Osteoblast (primary cell): ENCODE results near the gene SLC29A1. TPM values are rescaled to one million over a fixed set of nuclear protein-coding genes. Genes with fewer than 3 reads are reported as not detected.

Source experiments
- DNase-seq: peaks from one replicate; pipeline ENCODE4 v3.0.0; 2011; ENCODE audit warnings: low spot score, mixed read lengths; ENCODE audit not compliant: insufficient read length; ENCODE audit errors: missing footprints
- H2AFZ ChIP-seq: 2 replicates; pipeline ENCODE4 v1.6.0; 2011; ENCODE audit warnings: mild to moderate bottlenecking, low read length
- H3K27ac ChIP-seq: 2 replicates; pipeline ENCODE4 v1.5.1; 2011; ENCODE audit warnings: mild to moderate bottlenecking, low read depth, low read length, moderate library complexity
- H3K27me3 ChIP-seq: 2 replicates; pipeline ENCODE4 v1.6.0; 2012; ENCODE audit warnings: mild to moderate bottlenecking, control low read depth, inconsistent platforms, low read length, moderate library complexity; ENCODE audit not compliant: insufficient read depth
- H3K36me3 ChIP-seq: 2 replicates; pipeline ENCODE4 v1.5.1; 2011; ENCODE audit warnings: mild to moderate bottlenecking, low read length, control low read depth, moderate library complexity; ENCODE audit not compliant: insufficient read depth
- H3K4me1 ChIP-seq: 2 replicates; pipeline ENCODE4 v1.5.1; 2011; ENCODE audit warnings: mild to moderate bottlenecking, low read length, control low read depth, moderate library complexity; ENCODE audit not compliant: insufficient read depth
- H3K4me2 ChIP-seq: 2 replicates; pipeline ENCODE4 v1.6.0; 2011; ENCODE audit warnings: mild to moderate bottlenecking, low read length; ENCODE audit not compliant: insufficient read depth
- H3K4me3 ChIP-seq: fragments of 200-600 bp; sonication (generic); 3 replicates; pipeline ENCODE4 v1.5.1; 2012; ENCODE audit warnings: mild to moderate bottlenecking, low read length, inconsistent platforms; ENCODE audit not compliant: insufficient read depth
- H3K79me2 ChIP-seq: 2 replicates; pipeline ENCODE4 v1.6.0; 2012; ENCODE audit warnings: mild to moderate bottlenecking, low read length, control low read depth, inconsistent platforms; ENCODE audit not compliant: insufficient read depth
- H3K9me3 ChIP-seq: 2 replicates; pipeline ENCODE4 v1.5.1; 2011; ENCODE audit warnings: low read depth, low read length, control low read depth
- H4K20me1 ChIP-seq: 2 replicates; pipeline ENCODE4 v1.6.0; 2012; ENCODE audit warnings: mild to moderate bottlenecking, low read length, control low read depth; ENCODE audit not compliant: insufficient read depth
- total RNA-seq: library from RNA; depleted of rRNA; stranded (reverse); fragments of >200 nt; gene quantifications from 2 replicates; pipeline ENCODE4 v1.2.3, GENCODE V29; 2012
- TF ChIP-seq, protein P1 (sequence below): IDR thresholded peaks from 2 replicates; pipeline ENCODE4 v1.5.1; 2011; ENCODE audit warnings: mild to moderate bottlenecking, low read depth, low read length, moderate library complexity; ENCODE audit errors: extremely low read depth

The SLC29A1 gene
- total RNA-seq, 1 donor = 8.0 TPM

DNA sequence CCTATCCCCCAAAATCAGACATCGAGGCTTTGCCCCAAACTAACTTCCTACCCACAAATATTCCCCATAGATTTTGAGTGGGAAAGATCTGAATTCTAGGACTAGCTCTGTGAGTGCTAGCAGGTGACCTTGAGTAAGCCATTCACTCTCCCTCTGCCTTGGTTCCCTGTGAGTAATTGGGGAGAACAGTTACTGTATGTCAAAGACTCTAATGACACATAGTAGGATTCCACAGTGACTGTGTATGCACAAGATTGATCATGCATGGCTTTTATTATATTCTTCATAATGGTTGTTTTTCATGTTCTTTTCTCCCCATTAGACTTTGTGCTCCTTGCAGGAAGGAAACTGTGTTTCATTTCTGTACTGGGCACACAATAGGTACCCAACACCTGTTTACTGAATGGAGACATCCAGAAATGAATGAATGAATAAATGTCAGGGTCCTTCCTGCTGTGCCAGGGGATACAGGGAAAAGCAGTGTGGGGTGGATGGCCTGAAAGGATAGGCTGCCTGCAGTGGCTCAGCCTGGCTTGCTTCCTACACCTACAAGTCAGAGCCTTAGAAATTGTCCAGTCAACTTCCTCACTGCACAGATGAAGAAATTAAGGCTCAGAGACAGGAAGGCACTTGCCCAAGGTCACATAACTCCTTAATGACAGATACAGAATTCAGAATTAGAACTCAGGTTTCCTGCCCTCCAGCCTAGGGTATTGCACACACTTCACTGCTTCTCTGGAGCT, 46.0 kb downstream of the SLC29A1 start:
- H3K27me3 ChIP-seq = peaks cover 43% of the 10 kb centered on the region
- H4K20me1 ChIP-seq = peaks cover 3% of the 10 kb centered on the region
- H3K4me1 ChIP-seq = peaks cover 7% of the 10 kb centered on the region
- TF ChIP-seq, protein P1, sequence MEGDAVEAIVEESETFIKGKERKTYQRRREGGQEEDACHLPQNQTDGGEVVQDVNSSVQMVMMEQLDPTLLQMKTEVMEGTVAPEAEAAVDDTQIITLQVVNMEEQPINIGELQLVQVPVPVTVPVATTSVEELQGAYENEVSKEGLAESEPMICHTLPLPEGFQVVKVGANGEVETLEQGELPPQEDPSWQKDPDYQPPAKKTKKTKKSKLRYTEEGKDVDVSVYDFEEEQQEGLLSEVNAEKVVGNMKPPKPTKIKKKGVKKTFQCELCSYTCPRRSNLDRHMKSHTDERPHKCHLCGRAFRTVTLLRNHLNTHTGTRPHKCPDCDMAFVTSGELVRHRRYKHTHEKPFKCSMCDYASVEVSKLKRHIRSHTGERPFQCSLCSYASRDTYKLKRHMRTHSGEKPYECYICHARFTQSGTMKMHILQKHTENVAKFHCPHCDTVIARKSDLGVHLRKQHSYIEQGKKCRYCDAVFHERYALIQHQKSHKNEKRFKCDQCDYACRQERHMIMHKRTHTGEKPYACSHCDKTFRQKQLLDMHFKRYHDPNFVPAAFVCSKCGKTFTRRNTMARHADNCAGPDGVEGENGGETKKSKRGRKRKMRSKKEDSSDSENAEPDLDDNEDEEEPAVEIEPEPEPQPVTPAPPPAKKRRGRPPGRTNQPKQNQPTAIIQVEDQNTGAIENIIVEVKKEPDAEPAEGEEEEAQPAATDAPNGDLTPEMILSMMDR = no peak
- H3K4me2 ChIP-seq = no peak overlapping the region
- peak; percentile 82 for DNase-seq
- H3K9me3 ChIP-seq = no peaks in the 10 kb centered on the region
- H2AFZ ChIP-seq = no peak overlapping the region
- no peak overlapping the region for H3K27ac ChIP-seq
- H3K36me3 ChIP-seq = no peaks in the 10 kb centered on the region
- H3K79me2 ChIP-seq = peaks cover 2% of the 10 kb centered on the region
- H3K4me3 ChIP-seq = no peak overlapping the region

DNA sequence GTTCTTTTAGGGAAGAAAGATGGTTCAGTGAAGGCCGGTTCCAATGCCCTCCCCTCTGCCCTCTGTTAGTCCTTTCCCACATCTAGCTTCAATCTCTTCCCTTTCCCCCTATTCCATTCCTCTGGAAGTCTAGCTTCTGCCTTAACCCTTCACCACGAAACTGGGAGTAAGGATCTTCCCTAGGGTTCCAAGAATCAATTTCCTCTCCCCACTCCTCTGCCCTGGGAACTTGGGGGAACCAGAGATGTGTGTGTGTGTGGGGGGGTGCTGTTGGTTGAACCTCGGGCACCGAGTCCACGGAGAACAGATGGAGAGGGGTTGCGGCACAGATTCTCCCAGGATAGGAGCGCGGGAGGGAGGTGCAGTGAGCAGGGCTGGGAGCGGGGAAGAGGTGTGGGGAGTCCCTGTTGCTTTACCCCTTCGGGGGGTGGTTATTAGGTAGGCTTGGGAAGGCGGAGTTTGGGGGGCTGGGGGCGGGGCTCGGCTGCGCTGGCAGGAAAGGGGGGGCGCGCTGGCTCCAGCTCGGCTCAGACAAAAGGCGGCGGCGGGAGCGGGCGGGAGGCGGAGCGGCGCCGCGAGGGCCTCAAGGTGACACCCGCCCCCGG, 46.6 kb downstream of the SLC29A1 start, which contains the start of gene TMEM151B:
Gene TMEM151B (plus strand): TSS at position 530 of the 605 bp plus-strand sequence. CDS start 293 bp downstream, outside the sequence.
- Histone ChIP-seq H4K20me1 (no peaks in the 10 kb centered on the region), H3K36me3 (no peaks in the 10 kb centered on the region), H3K27ac (no peak within 1 kb of the TSS), H3K4me1 (peaks cover under 1% of the 10 kb centered on the region), H3K4me2 (no peak within 1 kb of the TSS), H3K79me2 (no peaks in the 10 kb centered on the region), H2AFZ (no peak within 1 kb of the TSS), H3K27me3 (peaks cover 45% of the 10 kb centered on the region), H3K4me3 (no peak within 1 kb of the TSS), H3K9me3 (no peaks in the 10 kb centered on the region)
- DNase-seq = peak; percentile 82
- TF ChIP-seq, protein P1 = no peak

DNA sequence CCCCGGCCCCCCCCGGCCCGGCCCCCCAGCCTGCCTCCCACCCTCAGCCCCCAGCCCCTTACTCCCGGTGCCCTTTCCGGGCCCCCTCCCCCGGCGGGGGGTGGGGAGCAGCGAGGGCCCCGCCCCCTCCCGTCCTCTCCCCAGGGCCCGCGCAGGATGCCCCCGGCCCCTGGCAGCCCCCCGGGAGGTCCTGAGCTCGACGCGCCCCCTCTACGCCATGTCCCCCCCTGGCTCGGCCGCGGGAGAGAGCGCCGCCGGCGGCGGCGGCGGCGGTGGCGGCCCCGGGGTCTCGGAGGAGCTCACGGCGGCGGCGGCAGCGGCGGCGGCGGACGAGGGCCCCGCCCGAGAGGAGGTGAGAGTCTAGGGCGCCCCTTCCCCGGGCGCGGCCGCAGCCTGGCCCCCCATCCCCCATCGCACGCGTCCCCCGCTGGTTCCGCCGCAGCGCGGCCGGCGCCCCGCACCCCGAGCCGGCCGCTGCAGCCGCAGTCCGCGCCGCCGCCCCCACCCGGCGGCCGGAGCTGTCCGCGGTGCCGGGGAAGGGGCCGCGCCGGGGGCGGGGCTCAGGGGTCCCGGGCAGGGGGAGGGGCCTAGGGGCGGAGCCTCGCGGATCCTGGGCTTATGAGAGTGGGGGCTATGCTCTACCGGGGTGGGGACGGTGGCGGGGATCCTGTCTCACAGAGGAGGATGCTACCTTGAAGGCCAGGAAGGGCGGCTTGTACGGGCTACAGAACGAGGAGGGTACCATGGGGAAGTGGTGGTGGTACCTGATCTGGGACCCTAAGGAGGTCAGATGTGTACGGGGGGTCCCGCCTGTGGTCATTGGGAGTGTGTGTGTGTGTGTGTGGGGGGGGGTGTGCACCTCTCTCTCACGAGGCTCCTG, 47.4 kb downstream of the SLC29A1 start:
- Histone ChIP-seq H2AFZ (no peak overlapping the region), H3K27ac (no peak overlapping the region), H3K27me3 (peaks cover 45% of the 10 kb centered on the region), H3K4me3 (no peak overlapping the region), H3K4me2 (no peak overlapping the region), H3K79me2 (no peaks in the 10 kb centered on the region), H3K9me3 (no peaks in the 10 kb centered on the region), H3K4me1 (no peaks in the 10 kb centered on the region), H3K36me3 (no peaks in the 10 kb centered on the region), H4K20me1 (no peaks in the 10 kb centered on the region)
- TF ChIP-seq, protein P1 = no peak
- peak; percentile 91 for DNase-seq

DNA sequence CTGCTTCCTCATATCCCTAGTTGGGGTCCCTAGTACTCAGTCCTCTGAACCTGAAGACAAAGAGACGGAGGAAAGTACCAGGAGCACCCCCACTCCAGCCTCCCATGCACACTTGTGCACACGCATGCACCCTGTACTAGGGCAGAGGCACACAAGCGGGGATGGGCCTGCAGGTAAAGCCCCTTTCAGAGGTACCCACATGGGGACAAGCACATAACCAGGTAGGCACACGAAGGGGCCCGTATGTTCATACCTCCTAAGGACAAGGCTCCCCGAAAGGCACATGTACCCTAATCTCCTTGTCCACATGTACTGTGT, 48.0 kb downstream of the SLC29A1 start:
- H3K4me1 ChIP-seq = no peaks in the 10 kb centered on the region
- no peak overlapping the region for H3K4me2 ChIP-seq
- H3K79me2 ChIP-seq = no peaks in the 10 kb centered on the region
- no peak overlapping the region for H3K27ac ChIP-seq
- peak; percentile 76 for DNase-seq
- peaks cover 48% of the 10 kb centered on the region for H3K27me3 ChIP-seq
- no peak overlapping the region for H3K4me3 ChIP-seq
- no peaks in the 10 kb centered on the region for H3K9me3 ChIP-seq
- TF ChIP-seq, protein P1 = no peak
- H4K20me1 ChIP-seq = no peaks in the 10 kb centered on the region
- no peak overlapping the region for H2AFZ ChIP-seq
- H3K36me3 ChIP-seq = no peaks in the 10 kb centered on the region
